ENCODE data around the gene GSK3A.

GSK3A gene

GRCh38 chr19:42196011-42197001 lies 46.1 kb downstream of the GSK3A start:
- DNase-seq: no peak

- DNase-seq: no peak
Observed at GRCh38 chr19:42193706-42194105, 48.7 kb downstream of the GSK3A start.

GRCh38 chr19:42193294-42193693 lies 49.1 kb downstream of the GSK3A start:
- no peak for DNase-seq

GRCh38 chr19:42191855-42192254 lies 50.5 kb downstream of the GSK3A start:
- peak; percentile 77 for DNase-seq

- DNase-seq: no peak
Observed at GRCh38 chr19:42191330-42191729, 51.1 kb downstream of the GSK3A start.

GRCh38 chr19:42189133-42189532 lies 53.3 kb downstream of the GSK3A start:
- no peak for DNase-seq

GRCh38 chr19:42188665-42189064 lies 53.7 kb downstream of the GSK3A start:
- no peak for DNase-seq

GRCh38 chr19:42185277-42185676 lies 57.1 kb downstream of the GSK3A start:
- peak; percentile 64 for DNase-seq

- peak; percentile 86 for DNase-seq
Observed at GRCh38 chr19:42184401-42184861, 58.0 kb downstream of the GSK3A start.
